GM23248 (cell line): ENCODE results near the gene ARHGEF38. TPM values are rescaled to one million over a fixed set of nuclear protein-coding genes. Genes with fewer than 3 reads are reported as not detected.
"Not testable (repeated sequence)": the region's sequence is repeated elsewhere in the genome, so short reads cannot be mapped to it uniquely, and the experiment has no call there.

Source experiments
- DNase-seq: peaks from one replicate; pipeline ENCODE4 v3.0.0-alpha.2; 2015
- H2AFZ ChIP-seq: fragments of 200-600 bp; sonication (generic); 2 replicates; pipeline ENCODE4 v1.6.1; 2016; ENCODE audit warnings: antibody characterized with exemption
- H3F3A ChIP-seq: fragments of 200-600 bp; sonication (generic); 2 replicates; pipeline ENCODE4 v1.6.1; 2016; ENCODE audit warnings: mild to moderate bottlenecking, antibody characterized with exemption, mixed run types; ENCODE audit not compliant: insufficient read depth
- H3K27ac ChIP-seq: fragments of 200-600 bp; sonication (generic); 2 replicates; pipeline ENCODE4 v1.5.1; 2016; ENCODE audit warnings: mild to moderate bottlenecking
- H3K27me3 ChIP-seq: fragments of 200-600 bp; sonication (generic); replicated peaks from 2 replicates; pipeline ENCODE4 v1.6.1; 2016; ENCODE audit warnings: mild to moderate bottlenecking; ENCODE audit not compliant: insufficient read depth
- H3K36me3 ChIP-seq: fragments of 200-600 bp; sonication (generic); 2 replicates; pipeline ENCODE4 v1.6.1; 2016; ENCODE audit warnings: low read depth, mild to moderate bottlenecking
- H3K4me1 ChIP-seq: fragments of 200-600 bp; sonication (generic); 2 replicates; pipeline ENCODE4 v1.6.1; 2016; ENCODE audit warnings: mild to moderate bottlenecking; ENCODE audit not compliant: insufficient read depth
- H3K4me2 ChIP-seq: fragments of 200-600 bp; sonication (generic); one replicate; pipeline ENCODE4 v1.6.1; 2016; ENCODE audit warnings: mild to moderate bottlenecking; ENCODE audit not compliant: unreplicated experiment
- H3K4me3 ChIP-seq: fragments of 200-600 bp; sonication (generic); 2 replicates; pipeline ENCODE4 v1.5.1; 2016; ENCODE audit warnings: mild to moderate bottlenecking
- H3K79me2 ChIP-seq: fragments of 200-600 bp; sonication (generic); 2 replicates; pipeline ENCODE4 v1.6.1; 2016; ENCODE audit warnings: mild to moderate bottlenecking; ENCODE audit not compliant: insufficient read depth
- H3K9ac ChIP-seq: fragments of 200-600 bp; sonication (generic); 2 replicates; pipeline ENCODE4 v1.6.1; 2016; ENCODE audit warnings: mild to moderate bottlenecking
- H3K9me2 ChIP-seq: fragments of 200-600 bp; sonication (generic); 2 replicates; pipeline ENCODE4 v1.6.1; 2016; ENCODE audit warnings: mixed run types, mild to moderate bottlenecking, moderate library complexity; ENCODE audit not compliant: insufficient read depth
- H3K9me3 ChIP-seq: fragments of 200-600 bp; sonication (generic); one replicate; pipeline ENCODE4 v1.6.1; 2017; ENCODE audit warnings: low read depth
- H4K20me1 ChIP-seq: fragments of 200-600 bp; sonication (generic); 2 replicates; pipeline ENCODE4 v1.6.0; 2016; ENCODE audit not compliant: insufficient read depth
- EZH2 ChIP-seq: fragments of 200-600 bp; sonication (generic); IDR thresholded peaks from 2 replicates; pipeline ENCODE4 v1.6.1; 2018; ENCODE audit warnings: antibody characterized with exemption, mild to moderate bottlenecking; ENCODE audit not compliant: insufficient read depth, poor library complexity, severe bottlenecking
- EZH2phosphoT487 ChIP-seq: fragments of 200-600 bp; sonication (generic); IDR thresholded peaks from 2 replicates; pipeline ENCODE4 v1.6.1; 2018; ENCODE audit warnings: antibody characterized with exemption, moderate library complexity, mild to moderate bottlenecking, low read depth; ENCODE audit not compliant: insufficient read depth
- WGBS, 2 experiments: methylation state at CpG; one replicate each; pipeline ENCODE4 v1.1.6; 2015 to 2017; ENCODE audit warnings: low lambda C conversion rate in 2 of 2, low coverage in 1 of 2; ENCODE audit errors: missing lambda C conversion rate in 2 of 2; 5-methylcytosine and 5-hydroxymethylcytosine counted together
- in situ Hi-C: fragments of 300-500 bp; cut with MboI; formaldehyde crosslinking; loops from 2 replicates; pipeline ENCODE4 v1.15.0; 2020
- polyA plus RNA-seq: library from polyadenylated mRNA; unstranded; fragments of >200 nt; fragmentation: Nextera tagmentation; extraction: Ambion mirVana; gene quantifications from 2 replicates; pipeline ENCODE4 v1.2.1, GENCODE V29; 2016
- small RNA-seq: library from RNA; depleted of rRNA; stranded (forward); fragments of <200 nt; gene quantifications from one replicate; pipeline ENCODE3, GENCODE V24; 2014; ENCODE audit warnings: low read depth, low replicate concordance
- total RNA-seq: library from RNA; depleted of rRNA; stranded (reverse); fragments of >200 nt; shearing (Covaris generic); gene quantifications from 2 replicates; pipeline ENCODE4 v1.2.3, GENCODE V29; 2014; rRNA removed

Gene ARHGEF38
- total and polyA plus RNA-seq, 2 experiments from 2014 or later = not detected

GRCh38 chr4:105719204-105719603 lies 166.8 kb downstream of the ARHGEF38 start:
- in situ Hi-C loops = no loop called here
- WGBS, 2 experiments = 100% methylated on average over 2 of the region's 2 CpGs
- H4K20me1 ChIP-seq = no peaks in the 10 kb centered on the region
- TF ChIP-seq EZH2 (no peak), EZH2phosphoT487 (no peak)
- H3K9ac ChIP-seq = no peak overlapping the region
- peaks cover under 1% of the 10 kb centered on the region for H3K4me1 ChIP-seq
- no peaks in the 10 kb centered on the region for H3K36me3 ChIP-seq
- no peak overlapping the region for H2AFZ ChIP-seq
- H3K4me2 ChIP-seq = no peak overlapping the region
- DNase-seq = no peak
- H3K9me3 ChIP-seq = no peaks in the 10 kb centered on the region
- no peaks in the 10 kb centered on the region for H3F3A ChIP-seq
- H3K27ac ChIP-seq = no peak overlapping the region
- H3K4me3 ChIP-seq = no peak overlapping the region
- no peaks in the 10 kb centered on the region for H3K79me2 ChIP-seq
- H3K27me3 ChIP-seq = no peaks in the 10 kb centered on the region
- no peaks in the 10 kb centered on the region for H3K9me2 ChIP-seq

DNA sequence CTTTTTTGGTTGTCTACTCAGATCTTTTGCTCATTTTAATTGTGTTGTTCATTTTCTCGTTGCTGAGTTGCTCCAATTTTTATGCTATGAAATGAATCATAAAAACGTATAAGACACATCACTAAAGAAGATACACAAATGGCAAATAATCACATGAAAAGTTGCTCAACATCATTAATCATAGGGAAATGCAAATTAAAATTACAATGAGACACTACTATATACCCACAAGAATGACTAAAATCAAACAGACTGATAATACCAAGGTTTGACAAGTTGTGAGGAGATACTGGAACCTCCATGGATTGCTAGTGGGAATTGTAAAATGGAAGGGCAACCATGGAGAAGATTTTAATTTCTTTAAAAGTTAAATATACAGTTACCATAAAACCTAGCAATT lies 173.2 kb downstream of the ARHGEF38 start:
- no peaks in the 10 kb centered on the region for H3K27me3 ChIP-seq
- H3K79me2 ChIP-seq = no peaks in the 10 kb centered on the region
- no peaks in the 10 kb centered on the region for H3K9me3 ChIP-seq
- no peak overlapping the region for H3K9ac ChIP-seq
- no peak for DNase-seq
- no peaks in the 10 kb centered on the region for H3F3A ChIP-seq
- H3K4me3 ChIP-seq = no peak overlapping the region
- no peak overlapping the region for H3K27ac ChIP-seq
- no peaks in the 10 kb centered on the region for H3K4me1 ChIP-seq
- H2AFZ ChIP-seq = no peak overlapping the region
- TF ChIP-seq EZH2 (no peak), EZH2phosphoT487 (no peak)
- no peaks in the 10 kb centered on the region for H3K9me2 ChIP-seq
- in situ Hi-C loops = no loop called here
- WGBS, 2 experiments = 55 to 61% methylated on average over 2 of the region's 2 CpGs
- H4K20me1 ChIP-seq = no peaks in the 10 kb centered on the region
- 0 out of 2 replicates have a peak, but pooled peaks cover 4% of the 10 kb centered on the region for H3K36me3 ChIP-seq
- no peak overlapping the region for H3K4me2 ChIP-seq

- in situ Hi-C loops, H3K4me3 ChIP-seq, H4K20me1 ChIP-seq, H3K79me2 ChIP-seq, H3K27me3 ChIP-seq, H3K9ac ChIP-seq, H2AFZ ChIP-seq, H3K9me3 ChIP-seq, H3K4me2 ChIP-seq, DNase-seq, H3F3A ChIP-seq, H3K27ac ChIP-seq, H3K4me1 ChIP-seq, H3K36me3 ChIP-seq, H3K9me2 ChIP-seq: not testable (repeated sequence)
- 97 to 100% methylated on average over 3 to 4 of the region's 4 CpGs for WGBS, 2 experiments
These were observed 177.5 kb downstream of the ARHGEF38 start for GRCh38 chr4:105729895-105730294.

Small RNA genes lying within 50 kb of the gene (small RNA-seq; reads per million reads assigned to genes)
- gene ATP5F1EP1 = not detected

Other genes with a start within 250 kb of the ARHGEF38 start
- 37.5 and 64.9 TPM in 2 replicates for gene PPA2, start 78.6 kb upstream of the ARHGEF38 start, total RNA-seq
- 114 and 116 TPM in 2 replicates for gene PPA2, start 78.6 kb upstream of the ARHGEF38 start, polyA plus RNA-seq
- gene INTS12, start 156.1 kb downstream of the ARHGEF38 start, total RNA-seq = 13.7 and 16.5 TPM in 2 replicates
- 24.6 and 25.7 TPM in 2 replicates for gene INTS12, start 156.1 kb downstream of the ARHGEF38 start, polyA plus RNA-seq
- gene GSTCD, start 156.2 kb downstream of the ARHGEF38 start, total RNA-seq = 5.7 and 6.7 TPM in 2 replicates
- 2.9 and 3.4 TPM in 2 replicates for gene GSTCD, start 156.2 kb downstream of the ARHGEF38 start, polyA plus RNA-seq